Adrenal gland (tissue), 12 donors: Measurements from ENCODE around the gene LRP2BP. TPM values are rescaled to one million over a fixed set of nuclear protein-coding genes. Genes with fewer than 3 reads are reported as not detected.

Experiments
- DNase-seq, 7 donors: peaks; one replicate each; pipeline ENCODE4 v3.0.0-alpha.2; 2019 to 2020
- H3K27ac ChIP-seq, 5 donors: fragments of 200-600 bp; sonication (generic) in 4 of 5; 1 replicate in 3 of 5; 2 replicates in 2 of 5; pipeline versions ENCODE4 v1.5.1 to v1.8.0; 2016 to 2020; ENCODE audit warnings: mild to moderate bottlenecking in 1 of 5
- H3K27me3 ChIP-seq: fragments of 200-600 bp; 2 replicates; pipeline ENCODE4 v1.8.0; 2021
- H3K36me3 ChIP-seq, 2 donors: fragments of 200-600 bp; replicated peaks in 1 of 2; 1 replicate in 1 of 2; 2 replicates in 1 of 2; pipeline versions ENCODE4 v1.5.1 to v1.8.0; 2018 to 2022
- H3K4me1 ChIP-seq, 2 donors: fragments of 200-600 bp; replicated peaks in 1 of 2; 1 replicate in 1 of 2; 2 replicates in 1 of 2; pipeline versions ENCODE4 v1.5.1 to v1.8.0; 2018 to 2021
- H3K4me3 ChIP-seq, 4 donors: fragments of 200-600 bp; sonication (generic) in 3 of 4; one replicate each; pipeline ENCODE4 v1.5.1; 2016 to 2018
- H3K9me3 ChIP-seq, 3 donors: fragments of 200-600 bp; sonication (generic) in 1 of 3; replicated peaks in 1 of 3; 1 replicate in 2 of 3; 2 replicates in 1 of 3; pipeline versions ENCODE4 v1.5.1 to v1.8.0; 2016 to 2021
- CTCF ChIP-seq, 6 experiments: fragments of 450-650 bp in 4 of 6; fragments of 200-600 bp in 2 of 6; sonication (generic) in 1 of 6; IDR thresholded peaks; 1 replicate in 5 of 6; 2 replicates in 1 of 6; pipeline versions ENCODE4 v1.5.1 to v1.8.0; 2016 to 2021; ENCODE audit warnings: antibody characterized with exemption in 6 of 6, mild to moderate bottlenecking in 2 of 6, moderate library complexity in 1 of 6
- POLR2A ChIP-seq, 2 donors: fragments of 450-650 bp; IDR thresholded peaks; one replicate each; pipeline ENCODE4 v1.6.1; 2017; ENCODE audit warnings: antibody characterized with exemption in 2 of 2, mild to moderate bottlenecking in 2 of 2, moderate library complexity in 1 of 2
- WGBS, 4 donors: extraction: QIAGEN DNeasy Blood & Tissue Kit in 2 of 4; methylation state at CpG; one replicate each; pipeline versions ENCODE4 v1.1.5 to v1.1.7; 2013 to 2017; 5-methylcytosine and 5-hydroxymethylcytosine counted together
- intact Hi-C, 2 donors: fragments of 100-400 bp; cut with DNase I; formaldehyde crosslinking; loops; one replicate each; pipeline versions ENCODE4 v1.14.1 to v1.15.0; 2022 to 2023
- polyA plus RNA-seq, 3 donors: library from polyadenylated mRNA; stranded (reverse); fragments of 200-250 nt in 2 of 3; fragments of 350-450 nt in 1 of 3; fragmentation: Illumina TruSeq in 1 of 3; extraction: RNeasy Lipid Tissue Mini Kit (QIAGEN cat#74804) in 1 of 3; gene quantifications; one replicate each; pipeline ENCODE4 v1.2.3, GENCODE V29; 2013 to 2014
- total RNA-seq, 9 donors: library from RNA; depleted of rRNA in 4 of 9; stranded (reverse); fragments of >200 nt in 4 of 9; fragments of 120-200 nt in 1 of 9; fragmentation: NEBNext Ultra II Directional in 1 of 9; extraction: Animal tissue kit (Norgen Biotek cat#: 25700) in 1 of 9; gene quantifications; one replicate each; pipeline versions ENCODE4 v1.1.0 to v1.2.4, GENCODE V29; 2013 to 2023
- donor health status: healthy with polysubstance abuse.
- donor health status: Bipolar disorder and iron deficiency.
- donor health status: DM: yes; HTN: yes; CAD: no.
- donor health status: DM: no; HTN: no; CAD: no.
- donor health status: DM: no; HTN: no; CAD: no.
- donor health status: DM: yes; HTN: yes; CAD: no.

Gene LRP2BP
- total and polyA plus RNA-seq, 12 donors, result 0.14 to 1.8 (median 0.89) TPM; not detected in 1

DNA sequence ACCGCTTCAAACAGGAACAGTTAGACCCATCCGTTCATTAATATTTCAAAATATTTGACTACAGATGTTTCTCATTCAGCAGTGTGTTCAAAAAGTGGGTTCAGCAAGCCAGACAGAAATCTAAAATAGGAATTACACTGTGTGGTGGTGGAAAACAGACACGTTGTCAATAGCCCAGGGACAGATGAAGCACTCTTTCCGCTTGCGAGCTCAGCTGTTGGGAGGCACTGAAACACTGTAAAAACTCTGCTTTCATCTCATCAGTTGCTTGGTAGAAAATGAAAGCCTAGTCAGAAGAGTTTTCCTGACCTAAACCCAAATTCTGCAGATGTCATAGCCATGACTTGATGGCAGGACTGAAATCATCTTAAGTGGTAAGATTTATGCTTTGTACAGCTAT, 38.5 kb downstream of the LRP2BP start:
- Histone ChIP-seq H3K27ac (no peak overlapping the region), H3K36me3 (no peaks in the 10 kb centered on the region), H3K9me3 (no peaks in the 10 kb centered on the region), H3K4me3 (no peak overlapping the region), H3K4me1 (no peaks in the 10 kb centered on the region), H3K27me3 (no peaks in the 10 kb centered on the region)
- no peak for DNase-seq
- intact Hi-C loops, result no loop called here
- TF ChIP-seq CTCF (IDR thresholded peaks at IDR 0.05), result no peak
- TF ChIP-seq POLR2A (IDR thresholded peaks at IDR 0.05), result no peak
- WGBS, 4 donors, result 94 to 95% (median 95%) methylated on average over 5 of the region's 5 CpGs

DNA sequence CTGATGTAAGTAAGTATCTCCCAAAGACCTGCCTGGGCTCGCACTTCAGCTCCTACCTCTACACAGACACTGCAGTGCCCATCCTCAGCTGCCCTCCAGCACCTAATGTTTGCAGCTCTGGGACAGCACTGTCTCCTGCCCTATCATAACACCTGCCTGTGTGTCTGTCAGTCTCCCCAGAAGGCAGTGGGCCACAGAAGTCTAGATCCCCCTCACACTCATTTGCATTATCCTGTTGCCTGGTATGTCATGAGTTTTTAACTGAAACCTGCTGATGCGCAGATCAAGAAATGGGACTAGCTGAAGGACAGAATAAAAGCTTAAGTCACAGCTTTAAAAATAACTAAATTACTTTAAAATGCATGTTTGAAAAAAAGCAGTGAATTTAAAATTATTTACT, 43.0 kb downstream of the LRP2BP start:
- intact Hi-C loops, result no loop called here
- no peaks in the 10 kb centered on the region for H3K27me3 ChIP-seq
- no peaks in the 10 kb centered on the region for H3K36me3 ChIP-seq
- no peak overlapping the region for H3K27ac ChIP-seq
- DNase-seq, result no peak
- no peaks in the 10 kb centered on the region for H3K9me3 ChIP-seq
- no peak overlapping the region for H3K4me3 ChIP-seq
- no peaks in the 10 kb centered on the region for H3K4me1 ChIP-seq
- TF ChIP-seq POLR2A (IDR thresholded peaks at IDR 0.05), result no peak
- no peak for TF ChIP-seq CTCF (IDR thresholded peaks at IDR 0.05)
- WGBS, 4 donors, result 98 to 100% (median 100%) methylated on average over 2 of the region's 2 CpGs

DNA sequence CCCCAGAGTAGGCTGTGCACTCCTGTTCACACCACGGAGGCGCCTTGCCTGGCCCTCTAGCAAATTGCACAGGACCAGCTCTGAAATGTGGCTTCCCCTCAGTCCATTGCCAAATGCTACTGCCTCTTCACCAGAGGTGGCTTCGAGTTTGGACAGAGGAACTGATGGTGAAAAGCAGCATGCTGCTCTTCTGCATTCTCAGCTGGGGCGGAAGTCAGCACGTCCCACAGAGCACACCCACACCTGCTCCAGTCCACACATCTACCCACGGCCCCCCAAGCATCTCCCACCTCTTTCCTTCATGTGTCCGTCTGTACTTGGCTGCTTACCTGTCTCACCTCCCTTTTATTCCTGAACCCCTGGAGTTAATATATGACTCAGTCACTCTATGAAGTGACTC, 43.5 kb downstream of the LRP2BP start:
- TF ChIP-seq POLR2A (IDR thresholded peaks at IDR 0.05) (no peak), CTCF (IDR thresholded peaks at IDR 0.05) (no peak)
- H3K36me3 ChIP-seq, result no peaks in the 10 kb centered on the region

GRCh38 chr4:185351691-185352090, 44.0 kb downstream of the LRP2BP start:
- Histone ChIP-seq H3K36me3 (peaks cover 0 to 5% of the 10 kb centered on the region in 2 donors), H3K4me3 (no peak overlapping the region), H3K9me3 (no peaks in the 10 kb centered on the region), H3K27ac (no peak overlapping the region), H3K4me1 (no peaks in the 10 kb centered on the region), H3K27me3 (no peaks in the 10 kb centered on the region)
- no peak for TF ChIP-seq POLR2A (IDR thresholded peaks at IDR 0.05)
- TF ChIP-seq CTCF (IDR thresholded peaks at IDR 0.05), result no peak
- intact Hi-C loops, result no loop called here
- WGBS, 4 donors, result 84 to 93% (median 90%) methylated on average over 13 of the region's 13 CpGs
- no peak for DNase-seq

More for the DNA sequence above, 43.5 kb downstream of the LRP2BP start:
- Histone ChIP-seq H3K27ac (no peak overlapping the region), H3K4me1 (no peaks in the 10 kb centered on the region), H3K4me3 (no peak overlapping the region), H3K27me3 (no peaks in the 10 kb centered on the region), H3K9me3 (no peaks in the 10 kb centered on the region)
- intact Hi-C loops, result no loop called here
- DNase-seq, result no peak
- 88 to 96% (median 92%) methylated on average over 7 of the region's 7 CpGs for WGBS, 4 donors
